CD1c-positive myeloid dendritic cell (primary cell): ENCODE measurements around the gene NACA2.
"Not testable (repeated sequence)": the region's sequence is repeated elsewhere in the genome, so short reads cannot be mapped to it uniquely, and the experiment has no call there.

Experiments
- DNase-seq: peaks from one replicate; pipeline ENCODE4 v3.0.0-alpha.2; 2016; ENCODE audit errors: extremely low spot score

The NACA2 gene

DNA sequence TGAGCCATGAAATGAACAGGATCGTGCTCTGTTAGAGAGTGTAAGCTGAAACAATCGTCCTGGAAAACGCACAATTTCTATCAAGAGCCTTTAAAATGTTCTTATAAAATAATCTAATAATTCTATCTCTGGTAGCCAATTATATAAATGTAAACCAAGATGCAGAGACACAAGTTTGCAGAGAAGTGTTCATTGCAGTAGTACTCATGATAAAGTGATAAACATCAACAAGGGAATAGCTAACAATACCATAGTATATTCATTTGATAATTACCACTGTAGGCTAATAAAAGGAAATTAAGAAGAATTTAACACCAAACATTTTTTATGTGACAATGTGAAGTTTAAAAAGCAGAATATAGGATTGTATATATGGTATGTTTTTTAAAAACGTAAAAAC is 12.4 kb downstream of the NACA2 start:
- DNase-seq: no peak

DNA sequence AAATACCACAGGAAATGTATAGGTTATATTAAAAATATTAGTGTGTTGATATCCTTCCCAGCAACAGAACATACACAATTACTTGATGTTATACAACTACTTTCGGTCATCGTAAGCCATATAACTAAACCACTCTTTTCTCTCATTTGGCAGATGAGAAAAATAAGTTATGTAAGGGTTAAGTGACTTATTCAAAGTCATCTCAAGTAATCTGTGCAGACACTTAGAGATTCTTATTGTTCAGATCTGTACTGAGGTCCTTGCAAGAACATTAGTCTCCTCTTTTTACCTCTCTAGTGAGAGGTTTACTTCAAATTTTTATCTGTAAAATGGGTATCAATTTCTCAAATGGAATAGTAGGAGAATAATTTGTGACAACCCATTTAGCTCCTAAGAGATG is 15.0 kb downstream of the NACA2 start:
- DNase-seq: no peak

DNA sequence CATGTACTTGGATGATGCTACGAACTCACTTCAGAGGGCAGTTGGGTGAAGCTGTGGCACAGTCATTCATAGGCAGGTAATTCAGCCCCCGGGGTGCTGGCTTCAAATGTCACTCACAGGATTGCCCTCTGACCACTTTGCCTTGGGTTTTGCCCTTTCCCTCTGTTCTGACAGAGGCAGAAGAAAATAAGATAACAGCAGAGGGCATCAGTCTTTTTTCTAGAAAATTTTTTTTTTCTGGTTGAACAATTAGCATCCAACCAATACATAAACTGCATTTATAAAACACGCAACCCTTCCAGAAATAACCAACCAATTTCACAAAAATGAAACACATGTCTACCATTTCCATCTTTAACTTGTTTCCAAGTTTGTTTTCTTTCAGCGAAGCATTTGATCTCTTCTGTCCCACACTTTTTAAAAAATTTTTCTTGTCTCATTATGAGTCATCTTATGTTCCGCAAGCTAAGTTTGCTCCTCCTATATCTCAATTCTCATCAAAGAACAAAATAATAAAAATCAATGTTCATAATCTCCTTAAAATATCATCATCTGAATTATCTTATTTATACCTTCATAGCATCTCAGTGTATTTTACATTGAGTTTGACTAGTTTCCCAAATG is 15.6 kb downstream of the NACA2 start:
- no peak for DNase-seq

DNA sequence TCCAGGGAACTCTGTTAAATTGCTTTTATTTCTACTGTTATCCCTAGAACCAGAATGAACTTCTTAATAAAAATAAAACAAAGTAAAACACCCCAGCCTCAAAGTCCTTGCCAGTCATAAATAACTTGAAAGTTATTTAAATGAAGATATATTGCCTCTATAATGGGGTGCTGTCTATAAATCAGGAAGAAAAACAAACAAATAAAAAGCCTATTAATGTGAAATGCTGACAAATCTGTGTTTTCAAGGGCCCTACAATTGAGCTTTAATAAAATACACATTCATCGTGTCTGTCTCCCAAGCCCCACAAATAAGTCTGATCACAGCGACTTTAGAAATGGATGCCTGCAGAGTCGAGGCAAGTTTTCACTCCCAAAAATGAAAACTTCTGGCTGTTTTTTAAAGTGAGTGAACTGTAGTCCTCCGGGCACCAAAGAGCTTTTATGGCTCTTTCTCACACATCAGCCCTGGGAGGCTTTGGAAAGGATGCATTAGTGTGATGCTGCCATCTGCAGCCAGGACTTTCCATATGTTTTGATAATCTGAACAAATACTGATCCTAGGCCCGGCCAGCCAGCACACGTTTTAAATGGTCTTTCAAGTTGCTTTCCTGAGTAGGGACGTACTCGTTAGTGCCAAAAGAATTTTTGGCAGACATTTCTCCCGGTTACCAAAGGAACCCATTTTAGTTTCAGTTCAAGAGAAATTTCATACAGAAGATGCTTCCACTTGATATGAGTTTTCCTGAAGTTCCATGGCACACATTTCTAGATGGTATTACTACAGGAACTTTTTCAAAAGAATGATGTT is 16.3 kb downstream of the NACA2 start:
- DNase-seq: no peak

DNA sequence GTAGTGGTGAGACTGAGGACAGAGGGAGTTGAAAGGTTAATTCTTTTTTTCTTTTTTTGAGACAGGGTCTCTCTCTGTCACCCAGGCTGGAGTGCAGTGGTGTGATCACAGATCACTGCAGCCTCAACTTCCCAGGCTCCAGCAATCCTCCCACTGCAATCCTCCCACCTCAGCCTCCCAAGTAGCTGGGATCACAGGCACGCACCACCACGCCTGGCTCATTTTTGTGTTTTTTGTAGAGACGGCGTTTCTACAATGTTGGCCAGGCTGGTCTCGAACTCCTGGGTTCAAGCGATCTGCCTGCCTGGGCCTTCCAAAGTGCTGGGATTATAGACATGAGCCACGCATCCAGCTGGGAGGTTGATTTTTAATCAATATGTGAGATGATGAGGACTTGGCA is 18.5 kb downstream of the NACA2 start:
- DNase-seq: not testable (repeated sequence)

DNA sequence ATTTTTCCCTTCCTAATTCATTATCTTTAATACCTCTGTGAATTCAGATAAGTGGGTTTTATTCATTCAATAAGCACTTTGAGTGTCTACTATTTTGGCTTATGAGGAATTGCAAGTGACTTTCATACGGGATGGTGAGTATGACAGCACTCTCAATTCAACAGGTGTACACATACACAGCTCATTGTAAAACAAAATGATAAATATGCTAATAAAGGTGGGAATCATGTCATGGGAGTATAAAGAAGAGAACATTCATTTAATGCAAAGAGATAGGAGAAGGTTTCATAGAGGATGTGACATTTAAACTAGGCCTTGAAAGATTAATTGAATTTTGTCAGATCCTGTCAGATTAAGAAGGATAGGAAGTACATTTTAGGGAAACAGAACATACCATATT is 19.4 kb downstream of the NACA2 start:
- DNase-seq: no peak

DNA sequence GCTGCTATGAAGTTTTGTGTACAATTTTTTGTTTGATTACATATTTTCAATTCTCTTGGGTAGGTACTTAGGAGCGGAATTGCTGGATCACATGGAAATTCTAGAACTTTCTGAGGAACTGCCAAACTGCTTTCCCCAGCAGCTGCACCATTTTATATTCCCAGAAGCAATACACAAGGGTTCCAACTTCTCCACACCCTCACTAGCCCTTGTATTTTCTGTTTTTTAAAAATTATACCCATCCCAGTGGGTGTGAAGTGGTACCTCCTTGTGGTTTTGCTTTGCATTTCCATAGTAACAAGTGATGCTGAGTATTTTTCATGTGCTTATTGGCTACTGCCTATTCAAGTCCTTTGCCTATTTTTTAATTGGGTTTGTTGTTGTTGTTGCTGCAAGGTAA is 20.9 kb downstream of the NACA2 start:
- DNase-seq: peak; percentile 30

DNA sequence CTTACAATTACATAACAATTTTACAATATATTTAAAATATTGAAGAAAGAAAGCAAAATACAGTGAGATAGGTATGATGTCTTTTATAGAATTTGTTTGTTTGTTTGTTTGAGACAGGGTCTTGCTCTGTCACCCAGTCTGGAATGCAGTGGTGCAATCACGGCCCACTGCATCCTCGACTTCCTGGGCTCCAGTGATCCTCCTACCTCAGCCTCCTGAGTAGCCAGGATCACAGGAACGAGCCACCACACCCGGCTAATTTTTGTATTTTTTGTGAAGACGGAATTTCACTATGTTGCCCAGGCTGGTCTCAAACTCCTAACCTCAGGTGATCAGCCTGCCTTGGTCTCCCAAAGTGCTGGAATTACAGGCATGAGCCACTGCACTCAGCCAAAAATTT is 21.5 kb downstream of the NACA2 start:
- not testable (repeated sequence) for DNase-seq

DNA sequence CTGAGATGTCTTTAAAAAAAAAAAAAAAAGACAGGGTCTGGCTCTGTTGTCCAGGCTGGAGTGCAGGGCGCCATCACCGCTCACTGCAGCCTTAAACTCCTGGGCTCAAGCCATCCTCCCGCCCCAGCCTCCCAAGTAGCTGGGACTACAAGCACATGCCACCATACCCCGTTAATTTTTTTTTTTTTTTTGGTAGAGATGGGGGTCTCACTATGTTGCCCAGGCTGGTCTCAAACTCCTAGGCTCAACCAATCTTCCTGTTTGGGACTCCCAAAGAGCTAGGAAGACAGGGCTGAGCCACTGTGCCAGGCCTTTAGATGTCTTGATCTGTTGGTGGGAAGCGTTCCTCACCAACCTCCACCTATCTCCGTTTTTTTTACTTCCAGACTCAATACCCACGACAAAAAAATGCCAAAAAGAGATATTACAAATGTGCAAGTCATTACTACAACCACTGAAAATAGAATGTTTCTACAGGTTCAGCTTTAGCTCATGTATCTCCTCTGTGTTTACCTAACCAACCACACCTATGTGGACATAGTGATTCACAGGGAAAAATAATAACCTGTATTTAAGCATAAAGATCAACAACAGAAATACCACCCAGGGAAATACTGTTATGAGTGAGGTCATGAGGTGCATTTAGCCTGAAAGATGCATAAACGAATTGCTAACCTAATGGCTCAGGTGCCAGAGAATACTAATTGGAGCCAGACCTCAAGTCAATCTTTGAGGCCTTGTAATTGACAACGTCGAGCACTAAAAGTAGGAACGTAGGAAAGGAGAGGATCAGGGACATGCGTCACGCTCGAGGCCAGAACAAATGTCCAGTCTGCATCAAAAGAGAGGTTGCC is 22.6 kb downstream of the NACA2 start:
- no peak for DNase-seq

DNA sequence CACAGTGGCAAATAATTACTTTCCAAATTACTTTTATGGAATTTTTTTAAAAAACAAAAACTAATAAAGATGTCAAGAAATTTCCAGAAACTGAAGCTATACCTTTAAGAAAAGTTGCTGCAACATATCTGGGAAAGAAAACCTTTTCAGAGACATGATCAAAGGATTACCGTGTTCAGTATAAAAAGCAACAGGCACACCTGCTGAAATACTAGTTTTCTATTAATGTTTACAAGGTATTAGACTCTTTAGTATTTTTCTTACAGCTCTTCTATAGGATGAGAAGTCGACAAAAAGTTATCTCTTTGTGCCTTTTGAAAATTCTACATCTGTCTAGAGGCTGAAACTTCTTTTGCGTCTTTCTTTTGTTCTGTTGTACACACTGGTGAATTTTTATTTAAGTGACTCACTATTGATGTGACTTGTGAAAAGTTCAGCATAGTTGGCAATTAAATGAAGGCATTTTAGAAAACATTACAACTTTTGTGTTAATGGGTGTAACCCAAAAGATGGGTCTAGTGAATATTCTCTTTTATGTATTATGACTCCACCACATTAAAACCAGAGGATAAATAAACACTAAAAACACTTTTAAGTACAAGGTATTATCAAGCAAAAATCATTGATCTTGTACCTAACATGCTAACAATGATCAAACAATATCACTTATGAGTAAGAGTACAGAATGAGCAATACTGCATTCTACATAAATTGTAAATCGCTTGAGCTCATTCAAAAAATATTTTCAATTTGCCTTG is 23.8 kb downstream of the NACA2 start:
- DNase-seq: no peak

DNA sequence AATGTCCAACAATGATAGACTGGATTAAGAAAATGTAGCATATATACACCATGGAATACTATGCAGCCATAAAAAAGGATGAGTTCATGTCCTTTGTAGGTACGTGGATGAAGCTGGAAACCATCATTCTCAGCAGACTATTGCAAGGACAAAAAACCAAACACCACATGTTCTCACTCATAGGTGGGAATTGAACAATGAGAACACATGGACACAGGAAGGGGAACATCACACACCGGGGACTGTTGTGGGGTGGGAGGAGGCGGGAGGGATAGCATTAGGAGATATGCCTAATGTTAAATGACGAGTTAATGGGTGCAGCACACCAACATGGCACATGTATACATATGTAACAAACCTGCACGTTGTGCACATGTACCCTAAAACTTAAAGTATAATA is 24.6 kb downstream of the NACA2 start:
- not testable (repeated sequence) for DNase-seq

DNA sequence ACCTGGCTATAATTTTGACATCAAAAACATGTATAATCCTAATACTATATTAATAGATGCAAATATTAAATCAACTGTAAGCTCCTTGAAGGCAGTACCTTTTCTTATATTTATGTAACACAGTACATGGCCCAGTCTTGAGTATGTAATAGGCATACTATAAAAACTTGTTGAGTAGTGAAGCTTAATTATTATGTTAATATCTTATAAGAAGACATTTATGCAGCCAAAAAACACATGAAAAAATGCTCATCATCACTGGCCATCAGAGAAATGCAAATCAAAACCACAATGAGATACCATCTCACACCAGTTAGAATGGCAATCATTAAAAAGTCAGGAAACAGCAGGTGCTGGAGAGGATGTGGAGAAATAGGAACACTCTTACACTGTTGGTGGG is 25.2 kb downstream of the NACA2 start:
- DNase-seq: not testable (repeated sequence)

DNA sequence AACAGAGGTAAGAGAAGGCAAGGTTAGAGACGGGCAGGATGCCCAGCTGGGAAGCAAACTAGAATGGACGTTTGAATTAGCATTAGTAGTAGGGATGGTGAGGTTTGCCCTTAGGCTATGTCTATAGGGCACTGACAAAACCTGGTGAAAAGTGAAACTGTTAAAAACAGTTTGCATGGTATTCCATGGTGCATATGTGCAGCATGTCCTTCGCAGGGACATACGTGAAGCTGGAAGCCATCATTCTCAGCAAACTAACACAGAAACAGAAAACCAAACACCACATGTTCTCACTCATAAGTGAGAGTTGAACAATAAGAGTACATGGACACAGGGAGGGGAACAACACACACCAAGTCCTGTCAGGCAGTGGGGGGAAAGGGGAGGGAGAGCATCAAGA is 25.8 kb downstream of the NACA2 start:
- DNase-seq: no peak

DNA sequence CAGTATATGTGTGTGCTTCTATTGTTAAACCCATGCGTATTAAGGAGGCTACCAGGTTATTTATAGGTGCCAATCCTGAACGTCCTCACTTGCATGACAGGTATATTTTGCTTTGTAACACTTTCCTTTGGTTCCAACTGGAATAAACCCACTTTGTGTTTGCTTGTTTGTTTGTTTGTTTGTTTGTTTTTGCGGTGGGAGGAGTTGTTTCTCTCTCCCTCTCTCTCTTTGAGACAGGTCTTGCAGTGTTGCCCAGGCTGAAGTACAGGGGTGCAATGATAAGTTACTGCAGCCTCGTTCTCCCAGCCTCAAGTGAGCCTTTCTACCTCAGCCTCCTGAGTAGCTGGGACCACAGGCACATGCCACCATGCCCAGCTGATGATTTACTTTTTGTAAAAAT is 28.7 kb downstream of the NACA2 start:
- DNase-seq: no peak

DNA sequence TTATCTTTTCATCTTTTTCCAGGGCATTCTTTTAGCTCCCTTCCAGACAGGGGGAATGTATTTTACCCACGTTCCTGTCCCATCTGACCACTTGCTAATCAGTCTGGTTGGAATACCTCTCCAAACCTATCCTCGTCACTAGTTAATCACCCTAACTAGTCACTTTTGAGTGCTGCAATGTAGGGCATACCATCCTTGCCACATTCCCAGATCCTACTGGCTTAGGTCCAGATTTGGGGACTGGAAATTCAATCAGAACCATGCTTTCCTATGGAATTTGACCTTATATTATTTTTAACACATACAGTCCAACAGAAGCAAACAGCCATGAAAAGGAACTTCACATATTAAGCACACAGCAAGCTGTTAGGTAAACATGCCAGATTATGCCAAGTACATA is 29.7 kb downstream of the NACA2 start:
- DNase-seq: no peak

DNA sequence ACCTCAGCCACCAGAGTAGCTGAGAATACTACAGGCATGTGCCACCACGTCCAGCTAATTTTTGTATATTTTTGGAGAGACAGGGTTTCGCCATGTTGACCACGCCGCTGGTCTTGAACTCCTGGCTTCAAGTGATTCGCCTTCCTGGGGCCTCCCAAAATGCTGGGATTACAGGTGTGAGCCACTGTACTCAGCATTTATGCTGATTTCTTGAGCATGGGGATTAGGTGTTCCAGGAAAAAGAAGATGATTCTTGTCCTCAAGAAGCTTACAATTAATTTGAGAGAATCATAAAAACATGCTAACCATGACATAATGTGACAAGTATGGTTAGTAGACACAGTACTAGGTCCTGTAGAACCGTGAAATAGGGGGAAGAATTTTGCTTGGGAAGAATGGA is 30.9 kb downstream of the NACA2 start:
- no peak for DNase-seq

DNA sequence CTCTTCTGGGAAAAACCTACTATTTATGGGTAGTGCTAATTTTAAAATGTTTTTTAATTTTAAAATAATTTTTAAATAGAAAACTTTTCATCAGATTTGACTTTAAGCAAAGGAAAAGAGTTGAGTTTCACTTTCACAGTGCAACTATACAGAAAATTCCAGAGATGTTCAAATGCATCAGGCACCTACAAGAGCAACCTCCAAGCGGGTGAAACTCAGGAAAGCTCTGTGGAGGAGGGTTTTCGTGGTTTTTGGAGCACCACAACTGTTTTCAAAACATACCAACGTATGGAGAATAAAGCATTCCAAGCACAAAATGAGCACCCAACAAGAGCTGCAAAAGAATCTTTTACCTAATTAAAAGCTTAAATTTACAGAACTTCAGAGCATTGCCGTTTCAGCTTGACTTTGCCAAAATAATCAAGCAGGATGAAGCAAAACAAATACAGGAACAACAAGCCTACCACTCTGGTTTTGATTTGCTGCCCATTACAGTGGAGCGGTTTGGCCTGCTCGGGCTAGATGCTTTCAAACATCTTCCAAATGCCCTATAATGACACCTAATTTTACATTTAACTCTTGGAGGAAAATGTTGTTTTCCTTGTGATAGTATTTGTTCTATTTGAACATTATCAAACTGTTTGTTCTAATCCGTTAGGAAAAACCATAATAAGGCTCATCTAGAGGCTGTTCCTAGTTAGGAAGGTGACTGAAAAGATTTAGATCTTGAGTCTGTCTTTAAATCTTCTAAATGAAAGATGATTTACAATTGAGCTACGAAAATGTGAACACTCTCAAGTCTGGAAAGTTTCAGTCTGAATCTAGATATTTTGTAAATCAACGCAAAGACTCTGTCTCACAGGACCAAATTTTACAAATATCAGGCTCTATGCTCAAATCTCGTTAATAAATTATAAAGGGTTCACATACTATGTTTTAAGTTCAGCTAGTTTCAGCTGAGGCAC is 34.5 kb downstream of the NACA2 start:
- no peak for DNase-seq

DNA sequence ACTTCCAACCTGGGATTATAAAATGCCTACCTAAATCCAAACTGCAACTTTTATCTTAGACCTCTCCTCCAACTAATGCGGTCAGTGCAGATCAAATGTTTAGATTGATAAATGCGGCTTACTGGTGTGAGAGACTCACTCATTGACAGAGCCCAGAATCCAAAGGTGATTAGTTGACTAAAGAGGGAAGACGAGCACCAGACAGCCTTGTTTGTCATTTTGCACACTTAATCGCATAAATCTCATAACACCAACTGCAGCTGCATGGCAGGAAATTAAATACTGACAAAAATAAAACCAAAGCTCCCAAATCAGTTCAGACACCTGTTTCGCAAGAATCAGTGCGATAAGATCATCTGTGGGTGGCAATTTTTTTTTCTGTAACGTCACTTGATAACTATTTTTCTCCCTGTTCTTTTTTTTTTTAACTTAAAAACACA is 35.9 kb downstream of the NACA2 start:
- DNase-seq: no peak

DNA sequence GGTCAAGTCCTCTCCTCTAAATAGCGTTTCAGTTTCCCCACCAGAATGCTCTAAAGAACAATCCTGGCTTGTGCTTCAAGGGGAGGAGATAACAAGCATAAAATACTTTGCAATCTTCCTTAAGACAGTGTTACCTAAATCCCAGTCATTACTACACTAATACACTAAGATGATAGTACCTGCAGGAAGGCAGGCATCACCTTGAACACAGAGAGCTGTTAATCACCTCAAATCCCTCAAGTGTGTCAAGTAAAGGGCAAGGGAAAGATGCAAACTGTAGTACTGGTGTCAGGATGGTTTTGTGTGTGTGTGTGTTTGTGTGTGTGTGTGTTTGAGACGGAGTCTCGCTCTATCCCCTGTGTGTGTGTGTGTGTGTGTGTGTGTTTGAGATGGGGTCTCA is 36.8 kb downstream of the NACA2 start:
- DNase-seq: no peak

DNA sequence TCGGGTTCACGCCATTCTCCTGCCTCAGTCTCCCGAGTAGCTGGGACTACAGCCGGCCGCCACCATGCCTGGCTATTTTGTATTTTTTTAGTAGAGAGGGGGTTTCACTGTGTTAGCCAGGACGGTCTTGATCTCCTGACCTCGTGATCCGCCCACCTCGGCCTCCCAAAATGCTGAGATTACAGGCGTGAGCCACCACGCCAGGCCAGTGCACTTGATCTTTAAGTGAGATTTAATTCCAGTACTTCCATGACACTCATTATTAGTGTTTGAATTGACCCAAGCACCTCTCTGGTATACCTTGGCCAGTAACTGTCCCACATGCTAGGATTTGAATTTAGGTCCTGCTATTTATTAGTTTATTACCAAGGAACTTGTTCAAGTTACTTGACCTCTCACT is 38.5 kb downstream of the NACA2 start:
- DNase-seq: not testable (repeated sequence)
